ENCODE measurements around the gene NKIRAS2. TPM values are rescaled to one million over a fixed set of nuclear protein-coding genes. Genes with fewer than 3 reads are reported as not detected.

Gene NKIRAS2
- total RNA-seq, 4 donors from 2014 or later = 33.7 to 52.5 (median 43.9) TPM

DNA sequence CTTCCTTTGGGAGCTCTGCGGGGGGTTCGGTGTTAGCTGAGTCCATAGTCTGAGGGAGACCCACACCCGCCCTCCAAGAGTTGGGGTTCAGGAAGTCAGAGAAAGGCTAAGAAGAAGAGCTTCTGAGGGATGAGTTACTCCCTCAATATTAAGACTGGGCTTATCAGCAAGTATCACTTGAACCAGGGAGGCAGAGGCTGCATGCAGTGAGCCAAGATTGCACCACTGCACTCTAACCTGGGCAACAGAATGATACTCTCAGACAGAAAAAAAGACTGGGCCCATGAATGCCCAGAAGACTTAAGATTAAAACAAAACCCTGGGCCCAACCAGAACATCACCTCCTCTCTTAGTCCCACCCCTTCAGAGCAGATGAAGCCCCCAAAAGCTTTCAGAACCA is 6.0 kb downstream of the NKIRAS2 start:
- Histone ChIP-seq H3K27me3 (no peaks in the 10 kb centered on the region), H3K27ac (no peak overlapping the region), H3K4me3 (no peak overlapping the region), H3K4me1 (peaks cover 26% of the 10 kb centered on the region), H3K36me3 (peaks cover 24% of the 10 kb centered on the region), H3K9me3 (no peaks in the 10 kb centered on the region)
- 94% methylated on average over 3 of the region's 3 CpGs for WGBS
- no peak for DNase-seq (ENCODE audit: low spot score in 2 of 2)
- TF ChIP-seq POLR2A (IDR thresholded peaks at IDR 0.05) = no peak
- no peak for TF ChIP-seq POLR2AphosphoS5 (IDR thresholded peaks at IDR 0.05)
- TF ChIP-seq, protein P1, sequence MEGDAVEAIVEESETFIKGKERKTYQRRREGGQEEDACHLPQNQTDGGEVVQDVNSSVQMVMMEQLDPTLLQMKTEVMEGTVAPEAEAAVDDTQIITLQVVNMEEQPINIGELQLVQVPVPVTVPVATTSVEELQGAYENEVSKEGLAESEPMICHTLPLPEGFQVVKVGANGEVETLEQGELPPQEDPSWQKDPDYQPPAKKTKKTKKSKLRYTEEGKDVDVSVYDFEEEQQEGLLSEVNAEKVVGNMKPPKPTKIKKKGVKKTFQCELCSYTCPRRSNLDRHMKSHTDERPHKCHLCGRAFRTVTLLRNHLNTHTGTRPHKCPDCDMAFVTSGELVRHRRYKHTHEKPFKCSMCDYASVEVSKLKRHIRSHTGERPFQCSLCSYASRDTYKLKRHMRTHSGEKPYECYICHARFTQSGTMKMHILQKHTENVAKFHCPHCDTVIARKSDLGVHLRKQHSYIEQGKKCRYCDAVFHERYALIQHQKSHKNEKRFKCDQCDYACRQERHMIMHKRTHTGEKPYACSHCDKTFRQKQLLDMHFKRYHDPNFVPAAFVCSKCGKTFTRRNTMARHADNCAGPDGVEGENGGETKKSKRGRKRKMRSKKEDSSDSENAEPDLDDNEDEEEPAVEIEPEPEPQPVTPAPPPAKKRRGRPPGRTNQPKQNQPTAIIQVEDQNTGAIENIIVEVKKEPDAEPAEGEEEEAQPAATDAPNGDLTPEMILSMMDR (IDR thresholded peaks at IDR 0.05) = no peak
- no peak for TF ChIP-seq EP300 (IDR thresholded peaks at IDR 0.05)

DNA sequence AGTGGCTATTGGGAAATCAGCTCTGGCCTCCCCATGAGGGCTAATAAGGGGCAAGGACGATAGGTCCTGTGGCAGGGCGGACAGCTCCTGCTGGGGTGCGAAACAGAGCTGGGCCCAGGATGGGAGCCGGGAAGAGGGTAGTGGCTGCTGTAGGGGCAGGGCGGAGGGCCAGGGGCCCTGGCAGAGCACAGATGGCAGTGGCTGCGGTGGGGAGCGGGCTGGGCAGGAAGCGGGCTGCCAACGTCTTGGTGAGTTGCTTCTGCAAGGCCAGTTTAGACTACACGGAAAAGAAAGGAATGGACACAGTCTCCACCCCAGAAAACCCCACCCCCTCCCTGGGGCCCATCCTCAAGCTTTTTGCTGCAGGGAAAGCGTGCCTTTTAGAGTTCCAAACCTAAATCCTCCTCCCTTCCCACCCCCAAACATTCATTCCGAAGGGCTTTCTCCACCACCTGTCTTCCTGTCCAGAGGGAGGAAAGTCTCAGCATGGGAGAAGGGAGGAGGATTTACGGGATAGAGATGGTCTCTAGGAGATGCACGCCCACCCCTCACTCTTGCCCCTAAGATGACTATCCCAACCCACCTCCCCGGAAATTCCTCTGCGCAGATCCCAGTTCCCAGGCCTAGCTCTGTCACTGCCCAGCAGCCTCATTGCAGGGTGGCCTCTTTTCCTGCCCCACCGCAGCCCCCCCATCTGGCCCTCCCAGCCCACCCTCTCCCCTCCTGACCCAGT is 7.1 kb downstream of the NKIRAS2 start:
- H3K4me1 ChIP-seq = peaks cover 15% of the 10 kb centered on the region
- H3K4me3 ChIP-seq = no peak overlapping the region
- peaks cover 24% of the 10 kb centered on the region for H3K36me3 ChIP-seq
- DNase-seq (ENCODE audit: low spot score in 2 of 2) = no peak
- TF ChIP-seq POLR2A (IDR thresholded peaks at IDR 0.05) (no peak), EP300 (IDR thresholded peaks at IDR 0.05) (no peak), POLR2AphosphoS5 (IDR thresholded peaks at IDR 0.05) (no peak)
- TF ChIP-seq, protein P1 (IDR thresholded peaks at IDR 0.05) = no peak
- H3K27me3 ChIP-seq = no peaks in the 10 kb centered on the region
- no peak overlapping the region for H3K27ac ChIP-seq
- H3K9me3 ChIP-seq = no peaks in the 10 kb centered on the region
- WGBS = 53% methylated on average over 16 of the region's 17 CpGs

DNA sequence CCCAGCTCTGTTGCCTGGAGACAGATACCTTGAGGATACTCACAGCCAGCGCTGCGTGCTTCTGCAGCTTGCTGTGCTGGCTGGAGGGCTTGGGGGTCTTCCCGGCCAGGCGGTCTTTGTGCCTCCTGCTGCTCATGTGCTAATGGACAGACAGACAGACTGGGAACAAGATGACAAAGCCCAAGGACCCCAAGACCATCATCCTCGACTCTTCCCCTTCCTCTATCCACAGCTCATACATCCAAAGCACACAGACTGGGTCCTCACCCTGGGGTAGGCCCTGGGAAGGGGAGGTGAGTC is 7.7 kb downstream of the NKIRAS2 start:
- 81% methylated on average over 5 of the region's 5 CpGs for WGBS
- no peaks in the 10 kb centered on the region for H3K9me3 ChIP-seq

DNA sequence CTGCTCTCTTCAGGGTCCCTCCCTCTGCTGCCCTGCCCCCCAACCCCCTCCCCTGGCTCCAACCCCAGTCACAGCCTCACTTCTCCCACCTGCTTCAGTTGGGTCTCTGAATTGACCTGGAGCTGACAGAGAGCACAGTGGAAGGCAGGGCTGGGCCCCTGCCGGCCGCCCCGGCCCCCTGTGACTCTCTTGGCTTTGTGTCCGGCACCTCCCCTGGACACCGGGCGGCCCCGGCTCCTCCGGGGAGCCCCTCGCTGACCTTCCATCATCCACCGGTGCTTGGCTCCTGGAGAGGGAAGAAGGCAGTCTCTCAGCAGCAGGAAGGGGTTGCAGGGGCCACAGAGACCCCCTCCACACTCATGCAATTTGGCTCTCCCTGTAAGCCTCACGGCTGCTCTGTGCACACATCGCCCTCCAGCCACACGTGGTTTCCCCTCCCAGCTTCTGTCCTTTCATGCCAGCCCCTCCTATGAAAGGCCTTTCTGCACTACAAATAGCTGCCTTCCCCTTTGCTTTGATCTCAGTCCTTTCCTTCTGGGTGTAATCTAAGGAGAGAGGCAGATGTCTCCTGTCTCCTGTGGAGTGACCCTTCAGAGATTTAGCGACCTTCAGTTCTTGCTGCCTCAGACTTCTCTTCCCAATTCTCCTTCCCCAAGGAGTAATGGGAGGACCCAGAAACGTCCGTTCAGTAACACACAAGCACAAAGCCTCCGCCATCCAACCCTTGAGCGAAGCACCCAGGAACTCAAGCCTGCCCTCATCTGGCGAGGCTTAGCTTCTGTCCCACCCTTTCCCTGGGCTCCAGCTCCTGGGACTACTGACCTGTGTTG is 8.3 kb downstream of the NKIRAS2 start:
- Histone ChIP-seq H3K4me1 (peaks cover 15% of the 10 kb centered on the region), H3K27ac (no peak overlapping the region), H3K4me3 (no peak overlapping the region), H3K36me3 (peaks cover 12% of the 10 kb centered on the region), H3K27me3 (no peaks in the 10 kb centered on the region), H3K9me3 (no peaks in the 10 kb centered on the region)
- 63% methylated on average over 19 of the region's 19 CpGs for WGBS
- DNase-seq (ENCODE audit: low spot score in 2 of 2) = no peak
- TF ChIP-seq, protein P1 (IDR thresholded peaks at IDR 0.05) = no peak

More for the DNA sequence above, 7.7 kb downstream of the NKIRAS2 start:
- peaks cover 19% of the 10 kb centered on the region for H3K36me3 ChIP-seq
- TF ChIP-seq POLR2A (IDR thresholded peaks at IDR 0.05) (no peak), POLR2AphosphoS5 (IDR thresholded peaks at IDR 0.05) (no peak), EP300 (IDR thresholded peaks at IDR 0.05) (no peak)
- TF ChIP-seq, protein P1 (IDR thresholded peaks at IDR 0.05) = no peak
- H3K4me3 ChIP-seq = no peak overlapping the region
- H3K27me3 ChIP-seq = no peaks in the 10 kb centered on the region
- H3K27ac ChIP-seq = no peak overlapping the region
- no peak for DNase-seq (ENCODE audit: low spot score in 2 of 2)
- peaks cover 15% of the 10 kb centered on the region for H3K4me1 ChIP-seq

DNA sequence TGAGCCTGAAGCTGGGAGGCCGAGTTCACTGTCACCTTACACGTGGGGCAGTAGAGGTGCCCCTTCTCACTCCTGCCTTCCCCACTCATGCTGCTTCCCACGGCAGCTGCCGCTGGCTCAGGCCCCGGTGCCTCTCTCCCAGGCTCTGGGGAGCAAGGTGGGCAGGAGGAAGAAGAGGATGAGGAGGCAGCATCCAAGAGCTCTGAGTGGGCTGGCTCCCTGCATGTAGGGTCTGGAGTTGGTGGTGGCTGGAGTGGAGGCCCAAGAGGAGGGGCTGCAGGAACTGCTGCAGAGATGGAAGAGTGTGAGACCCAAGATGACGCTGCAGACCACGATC is 8.9 kb downstream of the NKIRAS2 start:
- H3K36me3 ChIP-seq = peaks cover 7% of the 10 kb centered on the region
- peaks cover 15% of the 10 kb centered on the region for H3K4me1 ChIP-seq
- H3K27ac ChIP-seq = no peak overlapping the region
- TF ChIP-seq POLR2A (IDR thresholded peaks at IDR 0.05) = no peak
- no peak for TF ChIP-seq POLR2AphosphoS5 (IDR thresholded peaks at IDR 0.05)
- TF ChIP-seq, protein P1 (IDR thresholded peaks at IDR 0.05) = no peak
- no peak for TF ChIP-seq EP300 (IDR thresholded peaks at IDR 0.05)
- no peak overlapping the region for H3K4me3 ChIP-seq
- no peak for DNase-seq (ENCODE audit: low spot score in 2 of 2)
- 83% methylated on average over 7 of the region's 7 CpGs for WGBS
- H3K27me3 ChIP-seq = no peaks in the 10 kb centered on the region
- H3K9me3 ChIP-seq = no peaks in the 10 kb centered on the region

All from suprapubic skin (tissue), 4 donors.